Panc1 (cell line): ENCODE measurements around the gene FGD2.

ENCODE experiments used
- CTCF ChIP-seq: fragments of 450-650 bp; IDR thresholded peaks from 2 replicates; pipeline ENCODE4 v1.5.1; 2017; ENCODE audit warnings: mild to moderate bottlenecking
- POLR2AphosphoS5 ChIP-seq: IDR thresholded peaks from 2 replicates; pipeline ENCODE4 v1.6.1; 2012; ENCODE audit warnings: mild to moderate bottlenecking, low read depth, low read length, moderate library complexity
- REST ChIP-seq, 2 experiments: IDR thresholded peaks; 2 replicates each; pipeline ENCODE4 v1.6.1; 2011 to 2012; ENCODE audit warnings: low read depth in 2 of 2, control low read depth in 1 of 2, low read length in 1 of 2, mild to moderate bottlenecking in 1 of 2, moderate library complexity in 1 of 2; ENCODE audit not compliant: insufficient read depth in 1 of 2

GRCh38 chr6:37058084-37058586 is 52.7 kb downstream of the FGD2 start:
- no peak for TF ChIP-seq CTCF
- no peak for TF ChIP-seq REST (IDR thresholded peaks at IDR 0.05; ENCODE audit: insufficient read depth in 1 of 2, low read depth in 2 of 2, low read length in 1 of 2)
- no peak for TF ChIP-seq POLR2AphosphoS5
